GM21381 (cell line): ENCODE data around the gene RTN4.
"Not testable (repeated sequence)": the region's sequence is repeated elsewhere in the genome, so short reads cannot be mapped to it uniquely, and the experiment has no call there.

ENCODE experiments used
- ATAC-seq: cut with Tn5 transposase; IDR thresholded peaks from one replicate; pipeline ENCODE4 v1.9.1; 2021; ENCODE audit warnings: mild to moderate bottlenecking, moderate library complexity; ENCODE audit not compliant: unreplicated experiment

The RTN4 gene

GRCh38 chr2:55076019-55076418 lies 25.8 kb upstream of the RTN4 start:
- ATAC-seq = not testable (repeated sequence)

GRCh38 chr2:55073000-55073983 lies 23.0 kb upstream of the RTN4 start:
- no peak for ATAC-seq

- ATAC-seq = peak; percentile 61
Observed at GRCh38 chr2:55063713-55064323, 13.6 kb upstream of the RTN4 start.

GRCh38 chr2:55063226-55063625 lies 13.0 kb upstream of the RTN4 start:
- ATAC-seq = no peak

GRCh38 chr2:55062754-55063153 lies 12.5 kb upstream of the RTN4 start:
- ATAC-seq = no peak

GRCh38 chr2:55061523-55062344 lies 11.5 kb upstream of the RTN4 start:
- ATAC-seq = no peak

- no peak for ATAC-seq
Observed at GRCh38 chr2:55059793-55060192, 9.5 kb upstream of the RTN4 start.

GRCh38 chr2:55057474-55057873 lies 7.2 kb upstream of the RTN4 start:
- no peak for ATAC-seq

GRCh38 chr2:55056024-55056521 lies 5.8 kb upstream of the RTN4 start:
- ATAC-seq = no peak

GRCh38 chr2:55054106-55054875 lies 4.0 kb upstream of the RTN4 start:
- ATAC-seq = no peak

GRCh38 chr2:55053225-55053624 lies 3.0 kb upstream of the RTN4 start:
- ATAC-seq = not testable (repeated sequence)

GRCh38 chr2:55052129-55053061 lies 2.1 kb upstream of the RTN4 start:
- ATAC-seq = no peak

GRCh38 chr2:55051026-55051866 lies 995 bp upstream of the RTN4 start:
- ATAC-seq = no peak

- ATAC-seq = peak; percentile 0
Observed at GRCh38 chr2:55049821-55050099, 491 bp downstream of the RTN4 start.

GRCh38 chr2:55049043-55049820 lies 1.0 kb downstream of the RTN4 start:
- peak; percentile 15 for ATAC-seq

- ATAC-seq = no peak
Observed at GRCh38 chr2:55048508-55049042, 1.7 kb downstream of the RTN4 start.

- no peak for ATAC-seq
Observed at GRCh38 chr2:55047677-55048299, 2.5 kb downstream of the RTN4 start.
